Colonic mucosa (tissue), 4 donors: ENCODE results near the gene ZNF600. TPM values are rescaled to one million over a fixed set of nuclear protein-coding genes. Genes with fewer than 3 reads are reported as not detected.
"Not testable (repeated sequence)": the region's sequence is repeated elsewhere in the genome, so short reads cannot be mapped to it uniquely, and the experiment has no call there.

Experiments used
- DNase-seq: peaks from one replicate; pipeline ENCODE4 v3.0.0-alpha.2; 2020
- H3K27ac ChIP-seq: fragments of 200-600 bp; one replicate; pipeline ENCODE4 v1.8.0; 2021
- H3K27me3 ChIP-seq: fragments of 200-600 bp; one replicate; pipeline ENCODE4 v1.8.0; 2021
- H3K36me3 ChIP-seq: fragments of 200-600 bp; one replicate; pipeline ENCODE4 v1.8.0; 2021
- H3K4me1 ChIP-seq: fragments of 200-600 bp; one replicate; pipeline ENCODE4 v1.8.0; 2021; ENCODE audit warnings: mild to moderate bottlenecking
- H3K4me3 ChIP-seq: fragments of 200-600 bp; one replicate; pipeline ENCODE4 v1.8.0; 2021
- H3K9ac ChIP-seq, 2 donors: one replicate each; pipeline ENCODE4 v1.7.0; 2013; ENCODE audit warnings: control low read depth in 2 of 2, low read depth in 2 of 2, low read length in 2 of 2
- H3K9me3 ChIP-seq: fragments of 200-600 bp; one replicate; pipeline ENCODE4 v1.8.0; 2021
- intact Hi-C: fragments of 100-400 bp; cut with DNase I; formaldehyde crosslinking; loops from one replicate; pipeline ENCODE4 v1.14.1; 2022
- total RNA-seq, 2 donors: library from RNA; stranded (reverse); fragmentation: NEBNext Ultra II Directional in 1 of 2; extraction: Animal tissue kit (Norgen Biotek cat#: 25700) in 1 of 2; gene quantifications; one replicate each; pipeline ENCODE4 v1.2.1, GENCODE V29; 2021
- TF ChIP-seq, protein P1 (sequence below): fragments of 200-600 bp; IDR thresholded peaks from one replicate; pipeline ENCODE4 v1.8.0; 2022; ENCODE audit warnings: antibody characterized with exemption, mild to moderate bottlenecking
- donor health status: healthy.
- donor health status: DM: no; HTN: no; CAD: no.
- donor health status: DM: no; HTN: no; CAD: no.

Gene ZNF600
- total RNA-seq, 2 donors from 2014 or later: 10.4 to 13.2 TPM

DNA sequence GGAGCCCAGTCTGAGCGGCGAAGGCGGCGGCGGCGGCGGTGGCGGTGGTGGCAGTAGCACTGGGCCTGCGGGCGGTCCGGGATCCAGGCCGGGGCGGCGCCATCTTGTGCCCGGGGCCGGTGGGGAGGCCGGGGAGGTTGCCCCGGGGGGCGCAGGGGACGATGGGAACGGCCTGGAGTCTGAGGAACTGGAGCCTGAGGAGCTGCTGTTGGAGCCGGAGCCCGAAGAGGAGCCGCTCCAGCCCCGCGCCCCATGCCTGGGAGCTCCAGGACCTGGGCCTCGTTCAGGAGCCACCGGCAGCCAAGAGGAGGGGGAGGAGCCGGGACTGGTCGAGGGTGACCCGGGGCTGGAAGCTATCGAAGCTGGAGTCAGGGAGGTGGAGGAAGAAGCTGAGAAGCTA, 23.2 kb upstream of the ZNF600 start:
- Histone ChIP-seq H3K9me3 (no peaks in the 10 kb centered on the region), H3K27me3 (no peaks in the 10 kb centered on the region), H3K36me3 (peaks cover 5% of the 10 kb centered on the region), H3K9ac (no peak overlapping the region), H3K4me1 (no peaks in the 10 kb centered on the region), H3K4me3 (no peak overlapping the region), H3K27ac (no peak overlapping the region)
- intact Hi-C loops: no loop called here
- TF ChIP-seq, protein P1, sequence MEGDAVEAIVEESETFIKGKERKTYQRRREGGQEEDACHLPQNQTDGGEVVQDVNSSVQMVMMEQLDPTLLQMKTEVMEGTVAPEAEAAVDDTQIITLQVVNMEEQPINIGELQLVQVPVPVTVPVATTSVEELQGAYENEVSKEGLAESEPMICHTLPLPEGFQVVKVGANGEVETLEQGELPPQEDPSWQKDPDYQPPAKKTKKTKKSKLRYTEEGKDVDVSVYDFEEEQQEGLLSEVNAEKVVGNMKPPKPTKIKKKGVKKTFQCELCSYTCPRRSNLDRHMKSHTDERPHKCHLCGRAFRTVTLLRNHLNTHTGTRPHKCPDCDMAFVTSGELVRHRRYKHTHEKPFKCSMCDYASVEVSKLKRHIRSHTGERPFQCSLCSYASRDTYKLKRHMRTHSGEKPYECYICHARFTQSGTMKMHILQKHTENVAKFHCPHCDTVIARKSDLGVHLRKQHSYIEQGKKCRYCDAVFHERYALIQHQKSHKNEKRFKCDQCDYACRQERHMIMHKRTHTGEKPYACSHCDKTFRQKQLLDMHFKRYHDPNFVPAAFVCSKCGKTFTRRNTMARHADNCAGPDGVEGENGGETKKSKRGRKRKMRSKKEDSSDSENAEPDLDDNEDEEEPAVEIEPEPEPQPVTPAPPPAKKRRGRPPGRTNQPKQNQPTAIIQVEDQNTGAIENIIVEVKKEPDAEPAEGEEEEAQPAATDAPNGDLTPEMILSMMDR: no peak
- no peak for DNase-seq

DNA sequence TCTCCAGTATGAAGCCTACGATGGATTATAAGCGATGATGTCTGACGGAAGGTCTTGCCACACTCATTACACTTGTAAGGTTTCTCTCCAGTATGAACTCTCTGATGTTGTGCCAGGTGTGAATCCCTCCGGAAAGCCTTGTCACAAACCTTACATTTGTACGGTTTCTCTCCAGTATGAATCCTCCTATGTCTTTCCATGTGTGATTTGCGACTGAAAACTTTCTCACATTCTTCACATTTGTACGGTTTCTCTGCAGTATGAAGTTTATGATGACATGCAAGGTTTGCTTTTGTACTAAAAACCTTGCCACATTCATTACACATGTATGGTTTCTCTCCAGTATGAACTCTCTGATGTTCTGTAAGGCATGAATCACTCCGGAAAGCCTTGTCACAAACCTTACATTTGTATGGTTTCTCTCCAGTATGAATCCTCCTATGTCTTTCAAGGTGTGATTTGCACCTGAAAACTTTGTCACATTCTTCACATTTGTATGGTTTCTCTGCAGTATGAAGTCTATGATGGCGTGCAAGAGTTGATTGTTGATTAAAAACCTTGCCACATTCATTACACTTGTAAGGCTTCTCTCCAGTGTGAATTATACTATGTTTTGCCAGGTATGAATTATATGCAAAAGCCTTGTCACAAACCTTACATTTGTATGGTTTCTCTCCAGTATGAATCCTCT, 13.5 kb upstream of the ZNF600 start:
- H3K27ac ChIP-seq, DNase-seq, H3K4me3 ChIP-seq, H3K9me3 ChIP-seq, H3K9ac ChIP-seq, intact Hi-C loops, H3K4me1 ChIP-seq, H3K27me3 ChIP-seq: not testable (repeated sequence)
- peaks cover 26% of the 10 kb centered on the region for H3K36me3 ChIP-seq

DNA sequence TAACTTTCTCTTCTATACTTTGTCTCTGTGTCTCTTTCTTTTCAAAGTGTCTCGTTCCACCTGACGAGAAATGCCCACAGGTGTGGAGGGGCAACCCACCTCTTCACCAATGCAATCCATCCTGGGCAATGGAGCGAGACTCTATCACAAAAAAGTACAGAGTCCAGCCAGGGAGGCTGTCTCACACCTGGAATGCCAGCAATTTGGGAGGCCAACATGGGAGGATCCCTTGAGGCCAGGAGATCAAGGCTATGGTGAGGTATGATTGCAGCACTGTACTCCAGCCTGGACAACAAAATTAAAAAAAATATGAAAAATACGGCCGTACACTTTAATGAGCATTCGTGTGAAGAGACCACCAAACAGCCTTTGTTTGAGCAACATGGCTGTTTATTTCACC, 2.8 kb upstream of the ZNF600 start:
- TF ChIP-seq, protein P1: no peak
- Histone ChIP-seq H3K27me3 (no peaks in the 10 kb centered on the region), H3K4me3 (no peak overlapping the region), H3K27ac (no peak overlapping the region), H3K9me3 (no peaks in the 10 kb centered on the region), H3K9ac (no peak overlapping the region), H3K4me1 (no peaks in the 10 kb centered on the region), H3K36me3 (no peaks in the 10 kb centered on the region)
- intact Hi-C loops: no loop called here
- DNase-seq: no peak

DNA sequence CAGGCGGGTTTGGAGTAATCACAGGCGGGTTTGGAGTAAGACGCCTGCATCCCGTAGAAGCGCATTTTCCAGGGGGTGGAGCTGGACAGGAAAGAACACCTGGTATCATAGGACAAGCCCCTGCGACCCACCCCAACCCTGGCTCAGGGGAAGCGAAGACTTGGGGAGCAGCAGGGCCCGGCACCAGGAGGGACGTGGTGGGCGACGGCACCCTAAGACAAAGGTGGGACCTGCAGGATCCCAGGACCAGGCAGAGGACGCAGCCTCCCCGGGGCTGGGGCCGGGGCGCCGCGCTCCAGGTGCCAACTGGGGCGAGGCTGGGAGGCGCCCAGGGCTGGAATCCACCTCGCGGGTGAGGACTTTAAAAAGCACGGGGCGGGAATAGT, 520 bp downstream of the ZNF600 start:
- Histone ChIP-seq H3K9me3 (no peaks in the 10 kb centered on the region), H3K9ac (peak overlapping the region; percentile 70 to 72), H3K27ac (peak overlapping the region; percentile 68), H3K27me3 (no peaks in the 10 kb centered on the region), H3K4me1 (no peaks in the 10 kb centered on the region), H3K4me3 (peak overlapping the region; percentile 57), H3K36me3 (no peaks in the 10 kb centered on the region)
- intact Hi-C loops: no loop called here
- DNase-seq: no peak
- TF ChIP-seq, protein P1: no peak

DNA sequence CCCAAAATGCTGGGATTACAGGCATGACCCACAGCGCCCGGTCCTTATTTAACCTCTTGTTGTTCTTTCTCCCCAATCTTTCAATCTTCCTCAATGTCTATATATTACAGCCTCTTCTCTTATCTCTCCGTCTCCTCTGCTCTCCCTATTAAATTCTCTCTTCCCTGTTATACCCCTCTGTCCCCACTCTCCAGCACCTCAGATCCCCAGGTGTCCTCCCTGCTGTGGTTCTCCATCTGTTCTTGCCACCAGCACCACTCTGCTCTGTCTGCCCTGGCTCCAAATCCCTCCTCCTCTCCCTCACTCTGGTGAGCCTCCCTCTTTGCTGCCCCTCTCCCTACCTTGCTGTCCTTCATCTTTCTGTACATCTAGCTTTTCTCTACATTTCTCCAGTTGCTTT, 1.1 kb downstream of the ZNF600 start:
- Histone ChIP-seq H3K9me3 (no peaks in the 10 kb centered on the region), H3K27me3 (no peaks in the 10 kb centered on the region), H3K27ac (no peak overlapping the region), H3K4me3 (peak overlapping the region; percentile 57), H3K4me1 (no peaks in the 10 kb centered on the region), H3K36me3 (no peaks in the 10 kb centered on the region), H3K9ac (peak overlapping the region in 1 of 2 donors; percentile 72)
- TF ChIP-seq, protein P1: no peak
- intact Hi-C loops: no loop called here
- no peak for DNase-seq

DNA sequence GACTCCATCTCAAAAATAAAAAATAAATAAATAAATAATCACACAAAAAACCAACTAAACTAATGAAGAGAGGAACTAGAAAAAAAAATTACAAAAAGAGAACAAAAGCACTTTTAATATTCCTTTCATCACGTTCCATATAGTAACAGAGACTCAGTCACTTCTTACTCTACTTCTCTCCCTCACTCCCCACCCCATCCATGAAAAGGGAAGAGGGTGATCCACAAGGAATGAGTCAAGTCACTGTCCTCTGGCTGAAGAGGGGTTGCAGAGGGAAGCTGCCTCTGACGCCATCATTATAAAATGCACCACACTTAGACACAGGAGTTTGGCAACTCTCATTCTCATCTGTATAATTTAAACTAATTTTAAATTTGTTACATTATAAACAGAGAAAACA, 3.7 kb downstream of the ZNF600 start:
- H3K36me3 ChIP-seq, H3K27me3 ChIP-seq, DNase-seq, H3K9ac ChIP-seq, H3K4me1 ChIP-seq, H3K4me3 ChIP-seq, H3K9me3 ChIP-seq, H3K27ac ChIP-seq, intact Hi-C loops: not testable (repeated sequence)
